Sigmoid colon (tissue), 7 donors: Measurements from ENCODE around the gene HIVEP3. TPM values are rescaled to one million over a fixed set of nuclear protein-coding genes. Genes with fewer than 3 reads are reported as not detected.

Source experiments
- DNase-seq: peaks from one replicate; pipeline ENCODE4 v3.0.0-alpha.2; 2019
- H3K27ac ChIP-seq, 4 donors: fragments of 200-600 bp; sonication (generic); one replicate each; pipeline ENCODE4 v1.5.1; 2016 to 2019; ENCODE audit warnings: mild to moderate bottlenecking in 1 of 4
- H3K27me3 ChIP-seq, 3 donors: fragments of 200-600 bp; sonication (generic); one replicate each; pipeline ENCODE4 v1.5.1; 2019; ENCODE audit warnings: mild to moderate bottlenecking in 1 of 3
- H3K36me3 ChIP-seq, 4 donors: fragments of 200-600 bp; sonication (generic); one replicate each; pipeline ENCODE4 v1.5.1; 2016 to 2019
- H3K4me1 ChIP-seq, 4 donors: fragments of 200-600 bp; sonication (generic); one replicate each; pipeline ENCODE4 v1.5.1; 2017 to 2019
- H3K4me3 ChIP-seq, 4 donors: fragments of 200-600 bp; sonication (generic); one replicate each; pipeline ENCODE4 v1.5.1; 2017 to 2019; ENCODE audit warnings: mild to moderate bottlenecking in 2 of 4, moderate library complexity in 1 of 4
- H3K9me3 ChIP-seq, 4 donors: fragments of 200-600 bp in 3 of 4; sonication (generic) in 3 of 4; one replicate each; pipeline versions ENCODE4 v1.5.1 to v1.6.1; 2013 to 2019
- CTCF ChIP-seq, 4 experiments: fragments of 450-650 bp in 3 of 4; fragments of 200-600 bp in 1 of 4; IDR thresholded peaks; one replicate each; pipeline ENCODE4 v1.5.1; 2016 to 2019; ENCODE audit warnings: antibody characterized with exemption in 4 of 4, mild to moderate bottlenecking in 3 of 4, moderate library complexity in 2 of 4
- EP300 ChIP-seq, 4 donors: sonication (generic); formaldehyde crosslinking; IDR thresholded peaks; one replicate each; pipeline ENCODE4 v1.6.1; 2017; ENCODE audit warnings: antibody characterized with exemption in 4 of 4
- POLR2A ChIP-seq, 2 donors: fragments of 450-650 bp; IDR thresholded peaks; one replicate each; pipeline ENCODE4 v1.6.1; 2016; ENCODE audit warnings: antibody characterized with exemption in 2 of 2, mild to moderate bottlenecking in 2 of 2, moderate library complexity in 2 of 2
- POLR2AphosphoS5 ChIP-seq, 4 donors: sonication (generic); formaldehyde crosslinking; IDR thresholded peaks; one replicate each; pipeline ENCODE4 v1.6.1; 2017; ENCODE audit warnings: antibody characterized with exemption in 4 of 4
- WGBS, 2 donors: extraction: QIAGEN DNeasy Blood & Tissue Kit; methylation state at CpG; one replicate each; pipeline ENCODE4 v1.1.7; 2013; 5-methylcytosine and 5-hydroxymethylcytosine counted together
- intact Hi-C: fragments of 100-400 bp; cut with DNase I; formaldehyde crosslinking; loops from one replicate; pipeline ENCODE4 v1.15.1; 2023
- polyA plus RNA-seq, 3 donors: library from polyadenylated mRNA; stranded (reverse); fragments of 200-250 nt; gene quantifications; one replicate each; pipeline ENCODE4 v1.2.3, GENCODE V29; 2013
- total RNA-seq, 4 donors: library from RNA; depleted of rRNA; stranded (reverse); fragments of >200 nt; gene quantifications; one replicate each; pipeline ENCODE4 v1.1.0, GENCODE V29; 2016
- donor health status: healthy with polysubstance abuse.
- donor health status: Bipolar disorder and iron deficiency.
- donor health status: healthy.

Gene HIVEP3
- total and polyA plus RNA-seq, 7 donors: 1.4 to 7.8 (median 3.2) TPM

GRCh38 chr1:41581216-41582003 lies 337.3 kb downstream of the HIVEP3 start:
- H3K9me3 ChIP-seq: no peaks in the 10 kb centered on the region
- H3K4me3 ChIP-seq: no peak overlapping the region
- intact Hi-C loops: no loop called here
- no peaks in the 10 kb centered on the region for H3K27me3 ChIP-seq
- TF ChIP-seq EP300 (IDR thresholded peaks at IDR 0.05): no peak
- TF ChIP-seq POLR2A (IDR thresholded peaks at IDR 0.05): no peak
- TF ChIP-seq CTCF (IDR thresholded peaks at IDR 0.05): no peak
- no peak for TF ChIP-seq POLR2AphosphoS5 (IDR thresholded peaks at IDR 0.05)
- H3K4me1 ChIP-seq: no peaks in the 10 kb centered on the region
- no peaks in the 10 kb centered on the region for H3K36me3 ChIP-seq
- no peak for DNase-seq
- WGBS, 2 donors: 94% methylated on average over 19 of the region's 19 CpGs
- H3K27ac ChIP-seq: no peak overlapping the region

DNA sequence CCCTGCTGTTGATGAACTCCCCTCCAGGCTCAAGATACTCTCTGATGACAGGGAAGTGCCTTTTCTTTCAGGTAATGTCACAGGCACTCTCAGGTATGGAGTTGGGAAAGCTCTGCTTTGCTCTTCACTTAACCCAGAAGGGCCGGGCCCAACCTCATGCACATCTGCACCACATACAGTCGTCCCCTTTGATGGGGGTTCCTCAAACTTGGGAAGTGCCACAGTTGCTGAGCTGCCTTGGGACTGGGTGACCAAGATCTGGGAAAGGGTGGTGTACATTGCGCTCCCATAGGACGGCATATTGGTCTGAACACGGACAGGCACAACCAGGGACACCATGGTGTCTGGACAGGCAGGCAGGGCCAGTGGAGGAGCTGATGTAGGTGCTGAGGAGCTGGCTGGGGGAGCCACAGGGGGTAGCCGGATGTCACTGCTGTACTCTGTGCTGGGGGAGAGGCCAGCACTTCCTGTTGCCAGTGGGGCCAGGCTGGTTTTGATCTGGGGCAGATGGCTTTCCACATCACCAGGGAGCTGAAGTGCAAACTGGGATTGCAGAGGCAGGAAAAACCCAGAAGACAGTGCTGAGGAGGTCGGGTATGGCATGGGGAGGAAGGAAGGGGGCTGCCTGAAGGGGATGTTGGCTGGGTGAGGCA lies 338.1 kb downstream of the HIVEP3 start:
- H3K4me3 ChIP-seq: no peak overlapping the region
- H3K9me3 ChIP-seq: no peaks in the 10 kb centered on the region
- no peaks in the 10 kb centered on the region for H3K27me3 ChIP-seq
- no peak for TF ChIP-seq EP300 (IDR thresholded peaks at IDR 0.05)
- no peak for TF ChIP-seq POLR2AphosphoS5 (IDR thresholded peaks at IDR 0.05)
- TF ChIP-seq CTCF (IDR thresholded peaks at IDR 0.05): no peak
- TF ChIP-seq POLR2A (IDR thresholded peaks at IDR 0.05): no peak
- no peaks in the 10 kb centered on the region for H3K4me1 ChIP-seq
- DNase-seq: no peak
- WGBS, 2 donors: 79 to 88% methylated on average over 7 of the region's 7 CpGs
- no peak overlapping the region for H3K27ac ChIP-seq
- intact Hi-C loops: no loop called here
- H3K36me3 ChIP-seq: no peaks in the 10 kb centered on the region

GRCh38 chr1:41580021-41580420 lies 338.7 kb downstream of the HIVEP3 start:
- Histone ChIP-seq H3K27ac (no peak overlapping the region), H3K4me3 (no peak overlapping the region), H3K9me3 (no peaks in the 10 kb centered on the region), H3K27me3 (no peaks in the 10 kb centered on the region), H3K36me3 (no peaks in the 10 kb centered on the region), H3K4me1 (no peaks in the 10 kb centered on the region)
- WGBS, 2 donors: 91 to 92% methylated on average over 6 of the region's 6 CpGs
- intact Hi-C loops: no loop called here
- no peak for DNase-seq
- no peak for TF ChIP-seq CTCF (IDR thresholded peaks at IDR 0.05)
- no peak for TF ChIP-seq POLR2A (IDR thresholded peaks at IDR 0.05)
- no peak for TF ChIP-seq POLR2AphosphoS5 (IDR thresholded peaks at IDR 0.05)
- TF ChIP-seq EP300 (IDR thresholded peaks at IDR 0.05): no peak

DNA sequence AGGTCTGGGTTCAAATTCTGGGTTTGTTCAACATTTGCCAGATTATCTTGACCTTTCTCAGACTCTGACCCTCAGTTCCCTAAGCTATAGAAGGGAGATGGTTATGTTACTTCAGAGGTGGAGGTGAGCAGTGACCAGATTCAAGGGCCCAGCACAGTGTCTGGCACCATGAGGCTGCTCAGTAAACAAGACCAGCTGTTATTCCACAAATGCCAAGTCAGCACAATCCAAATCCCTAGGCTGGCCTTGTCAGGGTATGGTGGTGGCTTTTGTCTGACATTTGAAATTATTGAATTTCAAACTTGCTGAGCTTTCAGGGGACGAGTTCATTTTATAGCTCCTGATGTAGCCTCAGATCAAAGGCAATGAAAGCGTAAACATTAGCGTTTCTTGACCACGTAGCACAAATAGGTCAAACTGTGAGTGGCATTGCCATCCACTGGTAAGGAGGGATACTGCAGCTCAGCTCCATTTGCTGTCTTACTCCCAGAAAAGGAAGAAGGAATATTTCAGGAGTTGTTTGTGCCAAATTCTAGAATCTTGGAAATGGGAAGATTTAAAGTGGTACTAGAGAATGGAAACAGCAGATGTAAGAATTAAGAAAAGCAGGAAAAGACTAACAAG lies 339.9 kb downstream of the HIVEP3 start:
- intact Hi-C loops: loop anchor here (10.0 kb wide), 1 partner anchor 206 kb away; no protein-coding TSS in a partner anchor
- TF ChIP-seq CTCF (IDR thresholded peaks at IDR 0.05) (peak in 2 of 4 experiments; percentile 25 to 30), POLR2AphosphoS5 (IDR thresholded peaks at IDR 0.05) (no peak)
- Histone ChIP-seq H3K4me3 (no peak overlapping the region), H3K9me3 (no peaks in the 10 kb centered on the region), H3K27me3 (no peaks in the 10 kb centered on the region), H3K36me3 (no peaks in the 10 kb centered on the region), H3K27ac (no peak overlapping the region), H3K4me1 (no peaks in the 10 kb centered on the region)
- 34 to 63% methylated on average over 4 of the region's 4 CpGs for WGBS, 2 donors
- no peak for DNase-seq
